Kidney epithelial cell (primary cell): ENCODE results near the gene DCANP1. TPM values are rescaled to one million over a fixed set of nuclear protein-coding genes. Genes with fewer than 3 reads are reported as not detected.

Experiments used
- DNase-seq: peaks from one replicate; pipeline ENCODE4 v3.0.0-alpha.2; 2010; ENCODE audit warnings: low read depth
- H3K27me3 ChIP-seq: 2 replicates; pipeline ENCODE4 v1.6.0; 2011; ENCODE audit warnings: low read length; ENCODE audit not compliant: control insufficient read depth, insufficient read depth
- H3K36me3 ChIP-seq: 2 replicates; pipeline ENCODE4 v1.5.1; 2011; ENCODE audit warnings: low read length; ENCODE audit not compliant: control insufficient read depth, insufficient read depth
- H3K4me3 ChIP-seq: 2 replicates; pipeline ENCODE4 v1.5.1; 2011; ENCODE audit warnings: low read depth, mild to moderate bottlenecking, control low read depth, low read length
- total RNA-seq: library from RNA; depleted of rRNA; stranded (reverse); fragments of >200 nt; gene quantifications from 2 replicates; pipeline ENCODE4 v1.2.3, GENCODE V29; 2015
- TF ChIP-seq, protein P1 (sequence below): IDR thresholded peaks from 2 replicates; pipeline ENCODE4 v1.5.1; 2011; ENCODE audit warnings: mild to moderate bottlenecking, moderate library complexity, low read length, control low read depth, inconsistent platforms; ENCODE audit not compliant: insufficient read depth, poor library complexity, severe bottlenecking

DCANP1 gene
- total RNA-seq, 1 donor from 2014 or later: not detected

GRCh38 chr5:135432113-135432512 lies 15.0 kb downstream of the DCANP1 start:
- DNase-seq: no peak
- H3K27me3 ChIP-seq: peaks cover 23% of the 10 kb centered on the region
- no peaks in the 10 kb centered on the region for H3K36me3 ChIP-seq
- TF ChIP-seq, protein P1, sequence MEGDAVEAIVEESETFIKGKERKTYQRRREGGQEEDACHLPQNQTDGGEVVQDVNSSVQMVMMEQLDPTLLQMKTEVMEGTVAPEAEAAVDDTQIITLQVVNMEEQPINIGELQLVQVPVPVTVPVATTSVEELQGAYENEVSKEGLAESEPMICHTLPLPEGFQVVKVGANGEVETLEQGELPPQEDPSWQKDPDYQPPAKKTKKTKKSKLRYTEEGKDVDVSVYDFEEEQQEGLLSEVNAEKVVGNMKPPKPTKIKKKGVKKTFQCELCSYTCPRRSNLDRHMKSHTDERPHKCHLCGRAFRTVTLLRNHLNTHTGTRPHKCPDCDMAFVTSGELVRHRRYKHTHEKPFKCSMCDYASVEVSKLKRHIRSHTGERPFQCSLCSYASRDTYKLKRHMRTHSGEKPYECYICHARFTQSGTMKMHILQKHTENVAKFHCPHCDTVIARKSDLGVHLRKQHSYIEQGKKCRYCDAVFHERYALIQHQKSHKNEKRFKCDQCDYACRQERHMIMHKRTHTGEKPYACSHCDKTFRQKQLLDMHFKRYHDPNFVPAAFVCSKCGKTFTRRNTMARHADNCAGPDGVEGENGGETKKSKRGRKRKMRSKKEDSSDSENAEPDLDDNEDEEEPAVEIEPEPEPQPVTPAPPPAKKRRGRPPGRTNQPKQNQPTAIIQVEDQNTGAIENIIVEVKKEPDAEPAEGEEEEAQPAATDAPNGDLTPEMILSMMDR: no peak
- H3K4me3 ChIP-seq: no peak overlapping the region

DNA sequence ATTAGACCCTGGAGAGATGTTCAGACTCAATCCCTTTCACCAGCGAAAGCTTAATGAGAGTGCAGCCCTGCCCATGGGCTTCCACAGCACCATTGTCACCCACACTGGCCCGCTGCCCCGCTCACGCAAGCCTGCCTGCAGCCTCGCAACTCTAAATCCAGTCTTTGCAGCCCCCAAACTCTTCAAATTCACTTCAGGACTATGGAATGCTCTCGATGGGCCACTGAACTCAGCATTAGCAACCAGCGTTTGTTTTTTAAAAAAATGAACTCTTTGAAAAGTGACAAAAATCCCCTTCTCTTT lies 17.1 kb downstream of the DCANP1 start:
- TF ChIP-seq, protein P1: no peak
- no peak for DNase-seq
- H3K4me3 ChIP-seq: no peak overlapping the region
- H3K27me3 ChIP-seq: peaks cover 14% of the 10 kb centered on the region
- H3K36me3 ChIP-seq: no peaks in the 10 kb centered on the region

DNA sequence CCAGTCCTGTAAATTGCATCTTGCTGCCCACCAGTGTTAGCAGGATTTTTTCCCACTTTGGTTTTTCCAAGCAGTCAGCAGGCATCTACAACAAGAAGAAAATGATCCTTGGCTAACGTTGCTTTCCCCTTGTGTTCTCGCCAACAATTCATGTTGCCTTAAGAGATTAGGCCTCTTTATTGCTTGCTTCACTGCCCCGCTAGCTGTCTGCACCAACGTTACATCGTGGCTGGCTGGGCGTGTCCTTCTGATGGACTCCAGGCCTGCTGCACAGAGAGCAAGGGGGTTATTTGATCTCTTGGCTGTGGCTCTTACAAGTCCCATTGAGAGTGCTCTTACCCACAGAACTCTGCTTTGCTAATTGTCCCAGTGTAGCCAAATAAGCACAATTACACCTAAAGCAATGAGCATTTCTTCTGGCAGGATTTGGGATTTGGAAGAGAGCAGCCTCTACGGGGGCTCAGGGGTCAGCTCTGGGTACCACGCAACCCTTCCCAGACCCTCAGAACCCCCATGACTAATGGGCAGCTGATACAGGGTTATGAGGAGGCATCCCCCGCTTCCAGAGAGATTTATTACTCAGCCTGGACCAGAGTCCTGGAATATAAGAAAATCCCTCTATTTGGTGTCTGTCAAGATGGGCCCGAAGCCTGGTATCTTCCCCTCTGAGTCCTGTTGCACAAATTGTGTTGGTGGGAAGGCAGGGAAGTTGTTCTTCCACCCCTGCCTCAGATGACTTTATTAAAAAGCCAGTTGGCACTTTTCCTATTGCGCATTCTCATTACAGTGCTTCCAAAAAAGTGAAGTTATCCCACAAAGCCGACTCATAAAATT lies 17.6 kb downstream of the DCANP1 start:
- Histone ChIP-seq H3K27me3 (peaks cover 9% of the 10 kb centered on the region), H3K36me3 (no peaks in the 10 kb centered on the region), H3K4me3 (no peak overlapping the region)
- TF ChIP-seq, protein P1: no peak
- DNase-seq: no peak

DNA sequence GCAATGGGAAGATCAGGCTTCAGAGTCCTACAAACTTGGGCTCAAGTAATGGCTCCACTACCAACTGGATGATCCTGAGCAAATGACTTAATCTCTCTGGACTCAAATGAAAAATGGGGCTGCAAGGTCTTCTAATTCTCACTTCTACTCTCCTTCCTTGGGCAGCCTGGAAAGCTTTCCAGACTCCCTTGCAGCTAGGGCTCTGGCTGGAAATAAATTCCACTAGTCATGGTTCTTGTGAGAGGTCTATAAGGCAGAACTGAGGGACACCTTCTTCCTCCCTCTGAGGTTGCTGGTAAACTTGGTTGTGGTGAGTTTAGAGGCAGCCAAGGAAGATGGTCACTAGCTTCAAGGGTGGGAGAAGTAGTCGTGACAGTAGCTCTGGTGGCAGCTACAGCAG lies 18.6 kb downstream of the DCANP1 start:
- peaks cover 3% of the 10 kb centered on the region for H3K27me3 ChIP-seq
- no peak overlapping the region for H3K4me3 ChIP-seq
- DNase-seq: no peak
- no peaks in the 10 kb centered on the region for H3K36me3 ChIP-seq
- TF ChIP-seq, protein P1: no peak

GRCh38 chr5:135426102-135427082 lies 20.8 kb downstream of the DCANP1 start:
- H3K27me3 ChIP-seq: peaks cover 3% of the 10 kb centered on the region
- no peaks in the 10 kb centered on the region for H3K36me3 ChIP-seq
- no peak for DNase-seq
- no peak overlapping the region for H3K4me3 ChIP-seq
- TF ChIP-seq, protein P1: peak; percentile 79
